Endometrium (tissue), 2 donors: ENCODE results near the gene CNTLN.
A peak's percentile ranks its signal among the peaks of the same experiment; 100 is the strongest.
"Not testable (repeated sequence)": the region's sequence is repeated elsewhere in the genome, so short reads cannot be mapped to it uniquely, and the experiment has no call there.

ENCODE experiments used
- FAIRE-seq: peaks from 2 replicates; lab custom pipeline; 2012; peaks lifted over from hg19 to GRCh38; lab: Jason Lieb, UNC
- donor health status: control.
- donor health status: control.

Gene CNTLN

GRCh38 chr9:17491780-17492179 is 356.9 kb downstream of the CNTLN start:
- FAIRE-seq, result no peak

- FAIRE-seq, result no peak
Observed at GRCh38 chr9:17503196-17503595, 368.4 kb downstream of the CNTLN start.

GRCh38 chr9:17509151-17509550 is 374.3 kb downstream of the CNTLN start:
- FAIRE-seq, result no peak

- FAIRE-seq, result no peak
Observed at GRCh38 chr9:17509701-17510100, 374.9 kb downstream of the CNTLN start.

- FAIRE-seq, result no peak
Observed at GRCh38 chr9:17519761-17520160, 384.9 kb downstream of the CNTLN start.

GRCh38 chr9:17520268-17521064 is 385.6 kb downstream of the CNTLN start:
- no peak for FAIRE-seq

- FAIRE-seq, result no peak
Observed at GRCh38 chr9:17521100-17521855, 386.4 kb downstream of the CNTLN start.

GRCh38 chr9:17526726-17527125 is 391.9 kb downstream of the CNTLN start:
- not testable (repeated sequence) for FAIRE-seq

GRCh38 chr9:17528859-17529258 is 394.0 kb downstream of the CNTLN start:
- peak; percentile 90 for FAIRE-seq

- FAIRE-seq, result peak; percentile 45
Observed at GRCh38 chr9:17531642-17532254, 396.9 kb downstream of the CNTLN start.

GRCh38 chr9:17532461-17532860 is 397.6 kb downstream of the CNTLN start:
- no peak for FAIRE-seq

- FAIRE-seq, result no peak
Observed at GRCh38 chr9:17535176-17535575, 400.3 kb downstream of the CNTLN start.

- no peak for FAIRE-seq
Observed at GRCh38 chr9:17536027-17536426, 401.2 kb downstream of the CNTLN start.

GRCh38 chr9:17551023-17551422 is 416.2 kb downstream of the CNTLN start:
- no peak for FAIRE-seq
